GM12875 (cell line): ENCODE measurements around the gene FAM111A.
"Not testable (repeated sequence)": the region's sequence is repeated elsewhere in the genome, so short reads cannot be mapped to it uniquely, and the experiment has no call there.

Experiments
- H3K4me3 ChIP-seq: one replicate; pipeline ENCODE4 v1.5.1; 2011; ENCODE audit warnings: low read depth, low read length, control low read depth
- TF ChIP-seq, protein P1 (sequence below): IDR thresholded peaks from 2 replicates; pipeline ENCODE4 v1.5.1; 2011; ENCODE audit warnings: low read depth, mild to moderate bottlenecking, control low read depth, inconsistent platforms, low read length, moderate library complexity, borderline replicate concordance; ENCODE audit not compliant: insufficient read depth

The FAM111A gene

DNA sequence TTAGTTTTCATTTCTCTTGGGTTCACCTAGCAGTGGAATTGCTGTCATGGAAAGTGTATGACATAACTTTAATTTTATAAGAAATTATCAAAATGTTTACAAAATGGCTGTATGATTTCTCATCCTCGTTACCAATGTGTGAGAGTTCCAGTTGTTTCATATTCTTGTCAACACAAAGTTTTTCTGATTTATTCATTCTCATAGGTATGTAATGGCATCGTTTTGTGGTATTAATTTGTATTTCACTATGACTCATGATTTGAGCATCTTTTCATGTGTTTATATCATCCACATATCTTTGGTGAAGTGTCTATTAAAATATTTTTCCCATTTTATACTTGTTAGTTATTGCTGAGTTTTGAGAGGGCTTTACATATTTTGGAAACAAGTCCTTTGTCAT is 30.2 kb upstream of the FAM111A start:
- TF ChIP-seq, protein P1, sequence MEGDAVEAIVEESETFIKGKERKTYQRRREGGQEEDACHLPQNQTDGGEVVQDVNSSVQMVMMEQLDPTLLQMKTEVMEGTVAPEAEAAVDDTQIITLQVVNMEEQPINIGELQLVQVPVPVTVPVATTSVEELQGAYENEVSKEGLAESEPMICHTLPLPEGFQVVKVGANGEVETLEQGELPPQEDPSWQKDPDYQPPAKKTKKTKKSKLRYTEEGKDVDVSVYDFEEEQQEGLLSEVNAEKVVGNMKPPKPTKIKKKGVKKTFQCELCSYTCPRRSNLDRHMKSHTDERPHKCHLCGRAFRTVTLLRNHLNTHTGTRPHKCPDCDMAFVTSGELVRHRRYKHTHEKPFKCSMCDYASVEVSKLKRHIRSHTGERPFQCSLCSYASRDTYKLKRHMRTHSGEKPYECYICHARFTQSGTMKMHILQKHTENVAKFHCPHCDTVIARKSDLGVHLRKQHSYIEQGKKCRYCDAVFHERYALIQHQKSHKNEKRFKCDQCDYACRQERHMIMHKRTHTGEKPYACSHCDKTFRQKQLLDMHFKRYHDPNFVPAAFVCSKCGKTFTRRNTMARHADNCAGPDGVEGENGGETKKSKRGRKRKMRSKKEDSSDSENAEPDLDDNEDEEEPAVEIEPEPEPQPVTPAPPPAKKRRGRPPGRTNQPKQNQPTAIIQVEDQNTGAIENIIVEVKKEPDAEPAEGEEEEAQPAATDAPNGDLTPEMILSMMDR, result no peak
- no peak overlapping the region for H3K4me3 ChIP-seq

- TF ChIP-seq, protein P1, result no peak
Observed at GRCh38 chr11:59114344-59114743, 28.3 kb upstream of the FAM111A start.

GRCh38 chr11:59115553-59115952 is 27.1 kb upstream of the FAM111A start:
- no peak overlapping the region for H3K4me3 ChIP-seq
- TF ChIP-seq, protein P1, result no peak

More at GRCh38 chr11:59114344-59114743, 28.3 kb upstream of the FAM111A start:
- no peak overlapping the region for H3K4me3 ChIP-seq

- H3K4me3 ChIP-seq, result no peak overlapping the region
- TF ChIP-seq, protein P1, result no peak
Observed at GRCh38 chr11:59117774-59118173, 24.9 kb upstream of the FAM111A start.

DNA sequence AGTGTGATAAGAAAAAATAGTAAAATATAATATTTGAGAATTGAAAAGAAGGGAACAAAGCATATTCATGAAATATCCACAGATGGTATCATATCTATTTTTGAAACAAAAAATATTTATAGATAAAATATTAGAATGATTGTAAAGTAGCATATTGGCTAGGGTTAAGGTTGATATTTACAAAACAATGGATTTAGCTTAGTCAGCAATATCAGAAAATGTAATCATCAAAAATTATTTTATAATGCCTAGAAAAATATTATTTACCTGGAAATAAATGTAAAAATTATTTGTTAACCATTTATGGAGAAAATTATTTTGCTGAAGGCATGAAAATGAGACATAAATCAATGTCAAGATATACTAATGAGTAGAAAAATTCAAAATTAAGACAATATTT is 22.8 kb upstream of the FAM111A start:
- TF ChIP-seq, protein P1, result no peak

DNA sequence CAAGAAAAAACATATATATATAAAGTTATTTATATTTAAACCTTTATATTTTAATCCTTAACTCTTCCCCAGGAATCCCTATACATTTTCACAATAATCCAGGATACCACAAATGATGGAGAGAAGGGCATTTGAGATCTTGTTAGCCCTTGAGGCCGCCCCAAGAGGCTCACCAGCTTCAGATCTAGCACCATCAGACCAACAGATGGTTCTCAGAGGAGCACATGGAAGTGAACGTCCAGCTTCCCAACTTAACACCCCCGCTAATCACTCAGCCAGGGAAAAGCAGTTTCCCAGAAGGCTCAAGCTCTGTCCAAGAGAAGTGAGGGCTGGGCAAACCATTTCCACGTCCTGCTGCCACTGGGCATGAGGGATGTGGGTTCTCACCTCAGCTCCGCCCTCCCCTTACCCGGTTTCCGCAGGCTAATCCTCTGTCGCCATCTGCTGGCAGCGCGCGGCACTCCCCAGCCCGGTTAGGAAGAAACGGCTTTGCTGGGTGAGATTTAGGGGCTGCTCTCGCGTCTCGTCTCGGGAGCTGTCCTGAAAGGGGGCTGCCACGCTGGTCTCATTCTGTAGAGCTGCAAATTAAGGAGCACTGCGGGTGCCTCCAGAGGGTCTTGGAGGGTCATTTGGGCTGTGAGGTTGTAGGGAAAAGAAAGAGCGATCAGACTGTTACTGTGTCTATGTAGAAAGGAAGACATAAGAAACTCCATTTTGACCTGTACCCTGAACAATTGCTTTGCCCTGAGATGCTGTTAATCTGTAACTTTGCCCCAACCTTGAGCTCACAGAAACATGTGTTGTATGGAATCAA is 6.8 kb upstream of the FAM111A start:
- no peak overlapping the region for H3K4me3 ChIP-seq
- TF ChIP-seq, protein P1, result peak; percentile 99

More for the DNA sequence above, 22.8 kb upstream of the FAM111A start:
- H3K4me3 ChIP-seq, result no peak overlapping the region

DNA sequence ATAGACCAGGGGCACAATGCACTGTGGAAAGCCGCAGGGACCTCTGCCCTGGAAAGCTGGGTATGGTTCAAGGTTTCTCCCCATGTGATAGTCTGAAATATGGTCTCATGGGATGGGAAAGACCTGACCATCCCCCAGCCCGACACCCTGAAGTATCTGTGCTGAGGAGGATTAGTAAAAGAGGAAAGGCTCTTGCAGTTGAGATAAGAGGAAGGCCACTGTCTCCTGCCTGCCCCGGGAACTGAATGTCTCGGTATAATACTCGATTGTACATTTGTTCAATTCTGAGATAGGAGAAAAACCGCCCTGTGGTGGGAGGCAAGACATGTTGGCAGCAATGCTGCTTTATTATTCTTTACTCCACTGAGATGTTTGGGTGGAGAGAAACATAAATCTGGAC is 6.1 kb upstream of the FAM111A start:
- H3K4me3 ChIP-seq, result not testable (repeated sequence)
